NCI-H1092 (cell line): Measurements from ENCODE around the gene NAB2.

Experiments used
- DNase-seq: peaks from one replicate; lab custom pipeline; 2025; lab: John Stamatoyannopoulos, UW

NAB2 gene

DNA sequence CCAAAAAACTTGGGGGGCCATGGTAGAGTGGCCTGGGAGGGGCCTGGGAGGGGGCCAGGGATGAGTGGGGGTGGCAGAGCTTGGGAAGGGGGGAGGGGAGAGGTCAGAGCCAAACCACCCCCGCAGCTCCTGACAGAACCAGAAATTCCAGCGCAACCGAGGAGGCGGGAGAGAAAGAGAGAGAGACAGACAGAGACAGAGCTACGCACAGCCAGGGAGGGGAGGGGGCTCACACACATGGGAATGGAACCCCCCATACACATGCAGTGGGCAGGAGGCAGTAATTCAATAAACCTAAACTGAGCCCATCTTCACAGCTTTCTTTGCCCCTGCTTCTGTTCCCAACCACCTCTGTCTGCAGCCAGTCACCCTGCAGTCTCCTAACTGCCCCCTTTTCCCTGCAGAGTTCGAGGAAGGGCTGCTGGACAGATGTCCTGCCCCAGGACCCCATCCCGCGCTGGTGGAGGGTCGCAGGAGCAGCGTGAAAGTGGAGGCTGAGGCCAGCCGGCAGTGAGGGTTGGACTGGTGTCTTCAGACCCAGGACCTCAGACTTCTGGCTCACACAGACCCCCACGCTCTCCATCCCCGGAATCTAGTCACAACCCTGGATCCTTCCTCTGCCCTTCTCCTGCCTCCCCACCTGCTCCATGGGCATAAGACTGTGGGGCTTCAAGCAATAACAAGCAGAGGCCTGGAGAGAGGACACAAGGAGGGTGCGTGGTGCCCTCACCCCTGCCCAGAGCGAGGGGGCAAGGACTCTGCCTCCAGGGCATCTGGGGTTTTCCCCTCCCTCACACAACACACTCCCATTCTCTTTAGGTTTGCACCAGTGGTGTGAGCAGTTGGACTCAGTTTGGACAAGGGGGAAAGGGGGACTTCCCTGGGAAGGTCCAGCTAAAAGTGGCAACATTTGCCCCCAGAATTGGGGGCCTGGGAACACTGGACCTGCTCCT lies 5.6 kb downstream of the NAB2 start:
- no peak for DNase-seq

DNA sequence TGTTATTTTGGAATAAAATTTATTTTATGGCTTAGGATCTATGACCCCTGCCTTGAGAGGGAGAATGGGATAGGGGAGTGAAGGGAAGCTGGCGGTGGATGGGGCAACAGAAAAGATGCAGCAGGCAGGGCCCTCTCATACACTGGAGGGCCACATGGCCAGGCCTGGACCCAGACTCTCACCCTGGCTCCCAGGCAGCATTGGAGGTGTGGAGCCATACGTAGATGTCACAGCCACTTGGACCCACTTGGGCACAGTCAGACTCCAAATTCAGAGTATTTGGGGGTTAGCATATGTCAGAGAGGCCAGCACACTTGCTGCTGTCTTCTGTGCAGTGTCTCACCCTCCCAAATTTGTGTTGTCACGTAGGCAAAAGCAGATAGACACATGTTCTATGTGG lies 6.5 kb downstream of the NAB2 start:
- no peak for DNase-seq

DNA sequence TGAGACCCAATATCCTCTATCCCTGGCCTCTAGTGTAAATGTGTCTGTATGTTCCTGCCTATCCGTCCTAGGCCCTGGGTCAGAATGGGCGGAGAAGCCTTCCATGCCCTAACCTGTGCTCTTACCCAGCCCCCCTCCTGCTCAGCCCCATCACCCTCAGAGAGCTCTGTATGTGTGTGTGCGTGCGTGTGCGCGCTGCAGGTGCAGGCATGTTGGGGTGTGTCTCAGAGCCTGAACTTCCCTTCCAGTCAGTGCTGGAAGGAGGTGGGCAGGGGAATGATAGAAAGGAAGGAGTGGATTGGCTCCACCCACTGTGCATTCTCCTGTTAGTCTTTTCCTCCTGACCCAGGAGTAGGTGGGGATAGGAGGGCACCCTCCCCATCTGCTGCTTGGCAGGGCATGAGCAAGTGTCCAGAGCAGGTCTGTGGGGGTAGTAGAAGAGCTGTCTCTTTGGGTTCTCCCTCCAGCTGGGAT lies 7.2 kb downstream of the NAB2 start:
- DNase-seq = no peak

DNA sequence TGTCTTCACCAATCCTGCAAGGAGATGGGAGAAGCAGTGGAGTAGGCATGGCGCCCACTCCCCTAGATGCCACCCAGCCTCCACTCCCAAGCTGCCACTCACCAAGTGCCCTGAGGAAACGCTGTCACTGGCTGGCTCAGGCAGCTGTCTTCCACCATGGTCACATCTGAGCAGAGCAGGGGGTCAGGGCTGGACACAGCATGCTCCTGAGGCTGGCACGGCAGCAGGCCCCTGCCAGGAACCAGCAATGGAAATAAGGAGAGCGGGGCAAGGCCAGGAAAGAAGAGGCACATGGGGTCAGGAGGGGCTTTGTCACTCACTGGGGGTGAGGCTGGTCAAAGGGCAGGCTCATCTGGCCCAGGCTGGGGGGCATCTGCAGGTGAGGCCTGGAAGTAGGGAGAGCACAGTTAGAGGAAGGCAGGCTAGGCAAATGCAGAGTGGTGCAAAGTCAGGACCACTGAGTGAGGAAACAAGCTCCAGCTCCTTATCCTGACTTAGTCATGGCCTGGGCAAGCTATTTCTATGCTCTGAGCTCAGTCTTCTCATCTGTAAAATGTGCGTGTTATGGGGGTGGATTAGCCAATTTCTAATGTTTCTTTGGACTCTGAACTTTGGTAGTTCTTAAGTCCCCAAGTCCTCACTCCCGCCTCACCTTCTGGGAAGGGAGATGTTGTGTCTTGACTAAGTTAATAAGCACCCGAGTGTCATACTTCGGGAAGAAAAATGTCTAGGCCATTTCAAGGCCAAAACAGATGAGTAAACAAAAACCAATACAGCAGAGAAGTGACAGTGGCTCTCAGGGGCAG lies 8.0 kb downstream of the NAB2 start:
- no peak for DNase-seq

DNA sequence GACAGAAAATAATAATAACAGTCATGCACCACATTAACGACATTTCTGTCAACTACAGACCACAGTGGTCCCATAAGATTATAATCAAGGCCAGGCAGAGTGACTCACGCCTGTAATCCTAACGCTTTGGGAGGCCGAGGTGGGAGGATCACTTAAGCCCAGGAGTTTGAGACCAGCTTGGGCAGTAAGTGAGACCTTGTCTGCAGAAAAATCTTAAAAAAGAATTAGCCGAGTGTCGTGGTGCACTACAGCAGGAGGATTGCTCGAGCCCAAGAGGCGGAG lies 8.6 kb downstream of the NAB2 start:
- DNase-seq = no peak

DNA sequence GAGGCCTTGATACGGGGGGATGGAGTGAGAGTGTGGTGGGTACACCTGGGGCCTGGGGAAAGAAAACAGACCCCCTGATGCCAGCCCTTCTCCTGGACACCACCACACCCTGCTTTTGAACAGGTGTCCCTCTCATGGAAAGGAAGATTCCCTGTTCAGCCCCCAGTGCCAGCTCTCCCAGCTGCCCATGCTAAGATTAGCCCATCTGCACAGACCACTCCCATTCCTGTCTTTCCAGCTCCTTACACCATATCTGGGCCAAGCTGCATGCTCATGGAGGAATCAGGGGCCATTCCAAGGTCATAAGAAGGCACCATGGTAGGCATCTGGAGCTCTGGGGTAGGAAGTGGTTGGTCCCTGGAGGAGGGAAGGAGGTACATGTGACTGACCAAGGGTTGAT lies 9.6 kb downstream of the NAB2 start:
- no peak for DNase-seq

DNA sequence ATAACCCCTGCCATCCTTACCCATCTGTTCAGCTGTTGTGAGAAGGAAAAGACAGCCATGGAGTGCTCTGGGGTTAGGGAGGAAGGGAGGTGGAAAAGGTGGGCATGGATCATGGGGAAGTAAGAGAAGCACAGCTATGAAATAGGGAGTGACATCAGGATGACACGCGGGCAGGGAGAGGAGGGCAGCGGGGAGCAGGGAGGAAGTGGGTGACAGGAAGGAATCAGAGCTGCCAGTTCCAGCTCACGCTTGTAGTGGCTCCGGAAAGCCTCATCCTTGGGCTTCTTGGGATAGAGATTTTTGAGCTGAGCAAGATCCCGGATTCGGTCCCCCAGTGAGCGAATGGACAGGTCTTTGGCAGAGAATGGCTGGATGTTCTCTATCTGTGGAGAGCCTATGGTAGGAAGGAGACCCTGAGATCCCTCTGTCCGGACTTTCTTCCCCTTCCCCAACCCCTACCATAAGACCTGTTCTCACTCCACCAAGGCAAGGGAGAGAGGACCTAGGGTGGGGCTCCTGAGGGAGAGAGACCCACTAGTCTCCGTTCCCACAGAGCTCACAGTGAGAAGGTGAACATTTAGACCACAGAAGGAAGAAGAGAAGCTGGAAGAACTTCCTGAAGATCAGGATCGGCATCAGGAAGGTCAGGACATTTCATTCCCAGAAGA lies 10.3 kb downstream of the NAB2 start:
- no peak for DNase-seq

DNA sequence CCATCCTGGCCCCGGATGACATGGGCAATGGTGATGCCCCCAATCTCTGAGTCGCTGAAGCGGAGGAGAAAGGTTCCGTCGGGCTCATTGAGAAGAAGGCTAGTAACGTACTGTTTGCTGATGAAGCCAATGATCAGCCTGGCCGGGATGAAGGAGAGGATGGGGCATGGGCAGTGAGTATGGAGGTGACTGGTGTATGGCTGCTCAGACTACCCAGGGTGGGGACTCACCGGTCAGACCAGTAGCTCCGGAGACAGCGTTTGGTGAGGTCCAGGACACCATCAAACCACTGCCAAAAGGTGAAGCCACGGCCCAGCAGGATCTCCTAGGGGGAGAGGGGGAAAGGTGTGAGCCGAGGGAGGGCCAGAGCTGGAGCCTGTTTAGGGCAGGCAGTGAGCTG lies 10.9 kb downstream of the NAB2 start:
- no peak for DNase-seq

DNA sequence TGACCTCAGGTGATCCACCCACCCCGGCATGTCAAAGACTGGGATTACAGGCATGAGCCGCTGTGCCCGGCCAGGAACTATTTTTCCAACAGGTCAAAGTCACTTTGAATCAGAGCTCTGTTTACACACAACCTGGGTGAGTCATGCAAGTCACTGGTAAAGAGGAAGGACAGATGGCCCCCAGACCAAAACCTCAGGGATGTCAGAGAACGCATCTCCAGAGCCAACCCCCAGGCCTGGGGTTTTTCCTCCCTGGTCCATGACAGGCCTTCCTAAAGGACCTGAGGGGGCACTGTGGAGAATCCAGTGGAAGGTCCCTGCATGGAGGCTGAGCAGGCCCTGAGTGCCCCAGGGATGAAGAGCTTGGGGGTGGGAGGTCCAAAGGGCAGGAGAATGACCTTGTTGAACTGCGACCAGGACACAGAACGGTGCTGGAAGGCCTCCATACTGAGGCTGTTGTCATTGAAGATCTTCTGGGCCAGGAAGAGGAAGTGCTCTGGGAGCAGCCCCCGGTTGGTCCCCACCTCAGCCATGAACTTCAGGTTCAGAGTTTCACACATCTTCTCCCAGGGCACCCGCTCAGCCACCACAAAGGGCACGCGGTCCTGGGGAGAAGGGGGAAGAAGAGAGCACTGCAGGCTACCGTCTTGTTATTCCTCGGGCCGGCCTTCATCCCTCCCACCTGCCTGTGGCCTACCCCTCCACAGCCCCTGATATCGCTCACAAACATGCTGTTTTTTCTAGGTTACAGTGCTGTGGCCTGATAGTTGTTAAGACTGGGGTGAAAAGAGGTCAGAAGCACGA lies 13.2 kb downstream of the NAB2 start:
- no peak for DNase-seq

DNA sequence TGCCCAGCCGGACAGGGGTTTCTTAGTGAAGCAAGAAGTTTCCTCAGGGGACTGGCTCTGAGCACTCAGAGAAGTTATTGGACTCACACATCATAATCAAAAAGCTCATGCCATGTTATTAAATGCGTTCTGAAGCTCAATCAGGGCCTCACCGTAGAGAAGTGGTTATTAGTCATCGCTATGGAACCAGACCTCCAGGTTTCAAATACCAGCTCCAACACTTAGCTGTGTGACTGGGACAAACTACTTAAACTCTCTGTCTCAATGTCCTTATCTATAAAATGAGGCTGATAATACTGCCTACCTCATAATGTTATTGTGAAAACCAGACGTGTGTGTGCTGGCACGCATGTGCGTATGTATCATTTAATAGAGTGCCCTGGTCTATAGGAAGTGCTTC lies 14.9 kb downstream of the NAB2 start:
- no peak for DNase-seq

DNA sequence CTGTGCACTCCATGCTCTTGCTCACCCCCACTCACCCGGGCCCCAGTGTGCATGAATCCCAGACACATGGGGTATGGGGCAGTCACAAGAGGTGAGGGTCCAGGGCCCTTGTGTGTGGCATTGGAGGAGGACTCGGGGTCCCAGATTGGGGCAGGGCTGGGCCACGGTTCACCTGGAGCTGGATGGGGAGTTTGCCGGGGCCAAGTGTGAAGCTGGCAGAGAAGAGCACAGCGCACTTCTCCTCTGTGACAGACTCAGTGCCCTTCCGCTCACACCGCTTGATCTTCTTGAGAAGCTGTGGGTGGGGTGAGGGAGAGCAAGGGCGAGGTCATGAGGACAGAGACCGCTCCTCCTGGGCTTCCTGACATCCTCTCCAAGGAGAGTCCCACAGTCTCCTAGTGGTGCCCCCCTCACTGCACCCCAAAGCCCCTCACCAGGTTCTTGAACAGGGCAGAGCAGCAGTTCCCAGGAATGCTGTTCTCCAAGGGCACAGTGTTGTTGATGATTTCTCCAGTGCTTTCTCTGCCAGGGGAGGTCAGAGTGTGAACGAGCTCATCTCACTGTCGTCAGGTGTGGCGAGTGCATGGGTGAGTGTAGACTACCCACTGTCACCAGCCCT lies 15.5 kb downstream of the NAB2 start:
- no peak for DNase-seq

DNA sequence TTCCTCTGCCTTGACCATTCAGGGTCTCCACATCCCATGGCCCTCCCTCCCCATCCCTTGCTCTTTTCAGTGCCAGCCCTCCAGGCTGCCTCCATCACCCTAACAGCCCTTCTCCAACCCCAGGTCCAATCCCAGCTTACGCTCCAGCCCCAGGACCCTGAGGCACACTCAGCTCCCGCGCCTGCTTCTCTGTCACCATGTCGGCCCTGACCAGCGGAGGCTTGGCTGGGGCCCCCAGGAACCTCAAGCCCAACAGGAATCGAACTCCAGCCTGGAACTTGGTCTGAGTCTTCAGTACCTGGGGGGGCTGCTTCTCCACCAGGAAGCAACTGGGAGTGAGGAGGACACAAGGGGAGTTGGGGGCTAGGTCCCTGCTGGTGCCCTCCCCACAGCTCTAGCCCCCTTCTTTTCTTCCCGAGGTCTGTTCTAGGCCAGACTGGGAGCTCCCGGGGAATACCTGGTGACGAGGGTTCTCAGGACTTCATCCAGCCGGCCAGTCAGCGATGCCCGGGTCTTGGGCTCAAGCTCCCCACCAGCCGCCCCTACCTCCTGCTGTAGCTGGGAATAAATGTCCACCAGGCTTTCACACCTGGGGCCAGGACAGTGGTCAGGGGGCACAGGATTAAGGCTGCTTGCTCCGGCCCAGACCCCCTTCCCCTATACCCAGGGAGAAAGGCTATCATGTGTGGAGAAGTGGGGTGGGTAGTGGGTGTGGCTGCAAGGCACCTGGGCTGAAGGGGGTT lies 16.3 kb downstream of the NAB2 start:
- no peak for DNase-seq

DNA sequence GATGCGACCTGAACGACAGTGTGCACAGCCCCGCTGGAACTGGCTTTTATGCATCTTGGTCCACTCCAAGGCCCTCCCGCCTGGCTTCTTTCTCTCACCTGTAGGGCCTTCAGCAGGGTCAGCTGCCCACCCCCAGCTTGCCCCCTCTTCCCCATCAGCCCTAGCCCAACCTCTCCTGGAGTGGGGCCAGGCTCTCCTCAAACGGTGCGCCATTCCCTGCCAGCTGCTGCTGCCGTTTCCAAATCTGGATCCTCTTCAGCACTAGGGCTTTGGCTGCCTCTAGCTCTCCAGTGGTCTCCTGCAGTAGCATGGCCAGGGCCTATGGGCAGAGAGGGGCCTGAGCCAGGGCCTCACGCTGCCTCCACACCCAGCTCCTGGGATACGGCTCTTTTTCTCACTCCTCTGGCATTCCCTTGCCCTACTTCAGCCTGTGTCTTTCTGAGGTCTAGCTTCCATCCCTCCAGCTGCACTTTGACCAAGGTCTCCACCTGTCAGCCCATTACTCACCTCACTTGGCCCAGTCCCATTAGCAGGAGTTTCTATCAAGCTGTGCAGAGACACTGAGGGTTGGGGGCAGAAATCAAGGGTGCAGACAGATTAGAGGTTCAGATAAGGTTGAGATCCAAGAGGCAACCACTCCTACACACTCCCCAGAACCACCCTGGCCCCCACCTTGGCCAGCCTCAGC lies 17.3 kb downstream of the NAB2 start:
- DNase-seq = no peak

DNA sequence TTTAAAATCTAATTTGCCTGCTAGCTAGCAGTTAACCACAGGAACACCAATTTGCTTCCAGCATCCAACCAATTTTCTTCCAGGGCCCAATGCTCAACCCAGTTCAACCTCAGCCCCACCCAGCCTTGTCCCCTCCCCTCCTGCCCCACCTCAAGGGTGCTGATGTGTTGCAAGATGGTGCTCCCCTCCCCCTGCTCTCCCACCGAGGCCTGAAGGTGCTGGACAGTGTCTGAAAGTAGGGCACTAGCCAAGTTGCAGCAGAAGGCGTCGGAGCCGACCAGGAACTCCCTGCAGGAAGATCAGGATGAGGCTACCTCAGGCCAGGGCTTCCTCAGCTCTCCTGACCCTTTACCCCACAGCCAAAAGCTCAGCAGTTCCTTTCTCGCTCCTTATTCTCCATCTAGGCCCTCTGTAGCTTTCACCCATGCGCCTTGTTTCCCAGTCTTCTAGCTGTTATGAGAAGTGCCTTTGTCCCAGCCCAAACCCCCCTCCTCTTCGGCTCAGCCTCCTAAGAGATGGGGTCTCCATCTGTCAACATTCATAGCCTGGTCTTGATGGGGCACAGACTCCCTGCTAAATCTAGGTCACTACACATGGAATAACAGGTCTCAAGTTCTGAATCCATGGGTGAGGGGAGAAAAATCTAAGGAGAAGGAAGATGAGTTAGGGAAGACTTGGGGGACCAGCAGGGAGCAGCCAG lies 18.7 kb downstream of the NAB2 start:
- DNase-seq = no peak

DNA sequence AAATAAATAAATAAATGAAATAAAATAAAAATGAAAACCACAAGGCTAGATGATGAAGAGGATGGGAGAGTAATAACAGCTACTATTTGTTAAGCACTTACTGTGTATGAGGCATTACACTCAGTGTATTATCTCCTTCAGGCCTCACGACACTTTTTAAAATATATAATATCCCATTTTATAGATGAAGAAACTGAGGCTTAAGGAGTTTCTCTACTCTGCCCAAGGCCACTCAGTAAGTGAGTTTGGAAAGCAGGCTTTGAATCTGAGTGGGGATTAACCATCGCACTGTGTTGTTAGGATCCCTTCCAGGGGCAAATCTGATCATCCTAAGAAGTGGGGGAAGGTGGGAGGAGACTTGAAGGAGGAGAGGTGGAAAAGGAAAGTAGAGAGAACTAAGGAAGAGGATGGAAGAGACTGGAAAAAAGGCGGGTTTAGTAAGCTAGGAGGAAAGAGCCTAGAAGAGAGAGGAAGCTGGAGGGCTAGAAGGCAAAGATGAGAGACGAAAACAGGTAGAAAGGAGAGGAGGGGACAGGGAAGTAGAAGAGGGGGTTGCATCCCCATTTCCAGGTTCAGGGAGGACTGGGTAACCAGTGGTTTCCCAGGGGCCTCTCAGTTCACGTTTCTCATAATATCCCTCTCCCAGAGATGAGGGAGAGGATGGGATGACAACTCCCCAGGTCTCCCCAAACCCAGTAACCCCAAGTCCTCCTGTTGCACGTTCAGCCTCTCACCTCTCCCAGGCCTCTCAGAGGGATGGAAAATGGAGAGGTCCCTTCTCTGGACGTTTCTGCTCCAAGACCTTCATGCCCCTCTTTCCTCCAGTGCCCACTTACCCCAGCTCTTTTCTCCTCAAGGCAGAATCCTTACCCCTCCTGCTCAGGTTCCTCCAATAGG lies 20.5 kb downstream of the NAB2 start:
- DNase-seq = no peak

DNA sequence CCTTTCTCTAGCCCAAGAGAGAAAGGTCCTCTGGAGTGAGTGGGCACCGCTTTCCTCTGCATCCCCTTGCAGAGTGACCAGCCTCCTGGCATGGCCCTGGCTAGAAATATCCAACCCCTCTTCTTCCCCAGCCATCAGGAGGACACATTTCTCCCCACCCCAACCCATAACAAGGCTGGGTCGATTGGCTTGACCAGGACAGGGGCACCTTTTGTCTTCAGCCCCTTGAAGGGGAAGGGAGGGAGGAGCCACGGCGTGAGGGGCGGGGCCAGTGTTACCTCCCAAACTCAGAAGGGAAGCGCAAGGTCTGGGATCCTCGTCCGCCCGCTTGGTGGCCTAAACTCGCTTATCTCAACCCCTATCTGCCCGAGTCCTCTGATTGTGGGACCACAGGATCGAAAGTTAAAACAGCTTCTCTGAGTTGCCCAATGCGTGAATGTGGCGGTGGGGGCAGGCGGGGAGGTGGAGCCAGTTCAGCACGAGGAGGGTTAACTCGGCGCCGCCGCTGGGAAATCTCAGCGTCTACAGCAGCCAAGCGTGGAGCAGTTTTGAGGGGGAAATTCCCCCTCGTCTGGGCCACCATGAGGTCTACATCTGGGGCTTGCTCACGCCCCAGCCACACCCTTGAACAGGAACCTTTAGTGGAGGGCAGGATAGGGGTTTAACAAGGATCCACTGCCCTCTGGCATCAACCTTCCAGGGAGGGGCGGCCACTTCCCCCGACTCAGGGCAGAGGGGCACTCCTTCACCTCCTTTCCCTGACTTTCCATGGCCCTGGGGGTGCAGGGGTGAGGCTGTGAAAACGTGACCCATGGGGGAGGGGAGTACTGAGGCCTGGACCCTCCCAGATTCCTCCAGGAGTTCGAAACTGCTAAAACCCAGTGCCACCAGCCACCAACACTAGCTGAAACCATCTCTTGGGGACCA lies 21.5 kb downstream of the NAB2 start:
- no peak for DNase-seq

DNA sequence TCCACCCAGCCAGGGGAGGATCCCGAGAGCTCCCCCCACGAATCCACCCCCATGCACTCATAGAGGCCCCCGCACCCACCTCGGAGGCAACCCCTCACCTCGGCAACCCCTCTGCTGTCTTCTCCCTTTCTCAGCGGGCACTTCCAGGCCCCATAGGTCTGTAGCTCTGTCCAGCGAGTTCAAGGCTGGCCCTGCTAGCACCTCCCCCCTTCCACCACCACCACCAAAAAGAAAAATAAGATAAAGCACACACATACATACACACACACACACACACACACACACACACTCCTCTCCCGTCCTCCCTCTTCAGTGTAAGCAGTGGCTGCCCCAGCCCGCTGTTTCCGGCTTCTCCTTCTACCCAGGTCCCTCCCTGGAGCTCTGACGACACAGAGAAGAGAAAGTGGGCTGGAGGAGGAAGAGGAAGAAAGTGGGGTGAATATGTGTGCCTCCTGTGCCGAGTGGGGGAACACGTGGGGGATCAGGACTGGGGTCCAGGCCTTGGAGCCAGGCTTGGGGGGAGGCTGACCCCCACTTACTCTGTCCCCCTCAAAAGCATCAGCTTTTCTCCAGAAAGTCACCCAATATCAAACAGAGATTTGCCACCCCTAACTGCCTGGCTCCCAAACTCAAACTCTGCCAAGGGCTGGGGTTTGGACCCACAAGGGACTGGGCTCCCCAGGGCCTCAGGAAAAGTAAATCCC lies 22.3 kb downstream of the NAB2 start, which contains the start of gene STAT6:
Gene STAT6, minus strand, starts transcription at position 332 of the 704 bp plus-strand sequence. CDS start 3,084 bp downstream, outside the sequence.
- DNase-seq = no peak
